H9 (cell line): ENCODE measurements around the gene PRRC1. TPM values are rescaled to one million over a fixed set of nuclear protein-coding genes. Genes with fewer than 3 reads are reported as not detected.

ENCODE experiments used
- DNase-seq: peaks from one replicate; pipeline ENCODE4 v3.0.0-alpha.2; 2017
- H2AFZ ChIP-seq: one replicate; pipeline ENCODE4 v1.6.1; 2013; ENCODE audit warnings: mild to moderate bottlenecking, low read length, control low read depth, moderate library complexity
- H2AK5ac ChIP-seq: 2 replicates; pipeline ENCODE4 v1.6.1; 2013; ENCODE audit warnings: low read length, control low read depth, mixed read lengths; ENCODE audit not compliant: insufficient read length
- H2BK120ac ChIP-seq: one replicate; pipeline ENCODE4 v1.6.1; 2013; ENCODE audit warnings: low read depth, mild to moderate bottlenecking, low read length, control low read depth, inconsistent platforms; ENCODE audit not compliant: poor library complexity, severe bottlenecking
- H2BK12ac ChIP-seq: 2 replicates; pipeline ENCODE4 v1.6.1; 2013; ENCODE audit warnings: low read length, control low read depth, mixed read lengths, low read depth; ENCODE audit not compliant: insufficient read length
- H2BK15ac ChIP-seq: 2 replicates; pipeline ENCODE4 v1.6.1; 2013; ENCODE audit warnings: low read depth, low read length, control low read depth
- H2BK20ac ChIP-seq: one replicate; pipeline ENCODE4 v1.6.1; 2013; ENCODE audit warnings: low read depth, mild to moderate bottlenecking, low read length, control low read depth, inconsistent platforms; ENCODE audit not compliant: poor library complexity, severe bottlenecking
- H2BK5ac ChIP-seq: 2 replicates; pipeline ENCODE4 v1.6.1; 2013; ENCODE audit warnings: low read length, control low read depth, mixed read lengths; ENCODE audit not compliant: insufficient read length
- H3K14ac ChIP-seq: 2 replicates; pipeline ENCODE4 v1.6.1; 2013; ENCODE audit warnings: low read length, control low read depth; ENCODE audit not compliant: insufficient read depth
- H3K18ac ChIP-seq: 2 replicates; pipeline ENCODE4 v1.6.1; 2013; ENCODE audit warnings: low read depth, mild to moderate bottlenecking, mixed read lengths, low read length, control low read depth; ENCODE audit not compliant: insufficient read length
- H3K23ac ChIP-seq: 2 replicates; pipeline ENCODE4 v1.6.1; 2013; ENCODE audit warnings: low read length, control low read depth, mixed read lengths, low read depth; ENCODE audit not compliant: insufficient read length
- H3K23me2 ChIP-seq: 2 replicates; pipeline ENCODE4 v1.6.1; 2013; ENCODE audit warnings: low read depth, mild to moderate bottlenecking, mixed read lengths, low read length, control low read depth; ENCODE audit not compliant: insufficient read length, poor library complexity, severe bottlenecking
- H3K27ac ChIP-seq: 2 replicates; pipeline ENCODE4 v1.5.1; 2013; ENCODE audit warnings: low read length, control low read depth, mixed read lengths, low read depth; ENCODE audit not compliant: insufficient read length
- H3K27me3 ChIP-seq: 2 replicates; pipeline ENCODE4 v1.6.1; 2013; ENCODE audit warnings: low read length, control low read depth, inconsistent platforms; ENCODE audit not compliant: insufficient read depth
- H3K4ac ChIP-seq: 2 replicates; pipeline ENCODE4 v1.6.1; 2013; ENCODE audit warnings: low read depth, mild to moderate bottlenecking, control low read depth, inconsistent platforms, low read length, moderate library complexity
- H3K4me1 ChIP-seq: 2 replicates; pipeline ENCODE4 v1.6.1; 2013; ENCODE audit warnings: low read length, control low read depth, inconsistent platforms; ENCODE audit not compliant: insufficient read depth
- H3K4me2 ChIP-seq: 2 replicates; pipeline ENCODE4 v1.6.1; 2013; ENCODE audit warnings: low read length, control low read depth, mixed read lengths; ENCODE audit not compliant: insufficient read length, insufficient read depth
- H3K56ac ChIP-seq: 2 replicates; pipeline ENCODE4 v1.6.1; 2013; ENCODE audit warnings: low read depth, mild to moderate bottlenecking, mixed read lengths, low read length, control low read depth; ENCODE audit not compliant: insufficient read length
- H3K79me1 ChIP-seq: 2 replicates; pipeline ENCODE4 v1.6.1; 2013; ENCODE audit warnings: low read depth, mild to moderate bottlenecking, moderate library complexity, low read length, control low read depth, inconsistent platforms; ENCODE audit not compliant: insufficient read depth, poor library complexity, severe bottlenecking
- H3K79me2 ChIP-seq: 2 replicates; pipeline ENCODE4 v1.6.1; 2013; ENCODE audit warnings: low read length, control low read depth, inconsistent platforms; ENCODE audit not compliant: insufficient read depth
- H3K9ac ChIP-seq: 2 replicates; pipeline ENCODE4 v1.6.1; 2013; ENCODE audit warnings: low read length, control low read depth, mixed read lengths; ENCODE audit not compliant: insufficient read length; ENCODE audit errors: extremely low read depth
- H3K9me3 ChIP-seq: one replicate; pipeline ENCODE4 v1.6.1; 2013; ENCODE audit warnings: low read depth, low read length, inconsistent platforms; ENCODE audit not compliant: control insufficient read depth
- H3T11ph ChIP-seq: one replicate; pipeline ENCODE4 v1.6.1; 2013; ENCODE audit warnings: mild to moderate bottlenecking, low read length, control low read depth, inconsistent platforms
- H4K20me1 ChIP-seq: one replicate; pipeline ENCODE4 v1.6.1; 2013; ENCODE audit not compliant: control insufficient read depth, insufficient read length, insufficient read depth
- H4K5ac ChIP-seq: 2 replicates; pipeline ENCODE4 v1.6.1; 2013; ENCODE audit warnings: low read depth, mild to moderate bottlenecking, mixed read lengths, low read length, control low read depth; ENCODE audit not compliant: insufficient read length
- H4K8ac ChIP-seq: replicated peaks from 2 replicates; pipeline ENCODE4 v1.6.1; 2013; ENCODE audit warnings: low read length, control low read depth, mixed read lengths, low read depth; ENCODE audit not compliant: insufficient read length
- H4K91ac ChIP-seq: 2 replicates; pipeline ENCODE4 v1.6.1; 2013; ENCODE audit warnings: low read depth, mild to moderate bottlenecking, moderate library complexity, mixed read lengths, low read length, control low read depth; ENCODE audit not compliant: insufficient read length
- H3K27ac Mint-ChIP-seq, 3 experiments: 2 replicates in 2 of 3; 3 replicates in 1 of 3; pipeline ENCODE4 v1.8.0; 2020 to 2021; ENCODE audit warnings: mixed read lengths in 3 of 3, mild to moderate bottlenecking in 1 of 3, moderate library complexity in 1 of 3
- H3K27me3 Mint-ChIP-seq: 2 replicates; pipeline ENCODE4 v1.8.0; 2021; ENCODE audit warnings: low read depth, mild to moderate bottlenecking, moderate library complexity, mixed read lengths
- H3K36me3 Mint-ChIP-seq, 3 experiments: 2 replicates in 2 of 3; 3 replicates in 1 of 3; pipeline ENCODE4 v1.8.0; 2020 to 2021; ENCODE audit warnings: low read depth in 3 of 3, mixed read lengths in 3 of 3; ENCODE audit not compliant: insufficient read depth in 1 of 3
- H3K4me1 Mint-ChIP-seq, 2 experiments: 2 replicates each; pipeline ENCODE4 v1.8.0; 2020; ENCODE audit warnings: mixed read lengths in 2 of 2
- H3K4me3 Mint-ChIP-seq, 2 experiments: 2 replicates in 1 of 2; 3 replicates in 1 of 2; pipeline ENCODE4 v1.8.0; 2020 to 2021; ENCODE audit warnings: mild to moderate bottlenecking in 2 of 2, mixed read lengths in 2 of 2, moderate library complexity in 1 of 2
- H3K9me3 Mint-ChIP-seq, 2 experiments: 2 replicates in 1 of 2; 3 replicates in 1 of 2; pipeline ENCODE4 v1.8.0; 2020; ENCODE audit warnings: mild to moderate bottlenecking in 2 of 2, mixed read lengths in 2 of 2, moderate library complexity in 1 of 2
- CTCF ChIP-seq: fragments of 200-600 bp; sonication (generic); conservative IDR thresholded peaks from 3 replicates; pipeline ENCODE4 v1.8.0; 2021; ENCODE audit warnings: antibody characterized with exemption, mild to moderate bottlenecking
- WGBS: extraction: QIAGEN DNeasy Blood & Tissue Kit; methylation state at CpG from one replicate; pipeline ENCODE4 v1.1.7; 2013; ENCODE audit warnings: missing lambda C conversion rate, low lambda C conversion rate, mixed read lengths; ENCODE audit not compliant: insufficient read length; ENCODE audit errors: extremely low coverage; 5-methylcytosine and 5-hydroxymethylcytosine counted together
- long read RNA-seq: library from polyadenylated mRNA; unstranded; transcript quantifications from one replicate; pipeline ENCODE4 v2.0.0, GENCODE V29; 2020
- total RNA-seq: library from RNA; stranded (reverse); gene quantifications from 2 replicates; pipeline ENCODE4 v1.2.1, GENCODE V29; 2021

PRRC1 gene
- 70.5 and 70.7 TPM in 2 replicates for total RNA-seq
- long read RNA-seq, full-length matches to known transcripts = 49 of 103 reads
- long read RNA-seq, partial matches to known transcripts = 38 of 103 reads
- long read RNA-seq, other reads (novel, unspliced or antisense) = 16 of 103 reads

DNA sequence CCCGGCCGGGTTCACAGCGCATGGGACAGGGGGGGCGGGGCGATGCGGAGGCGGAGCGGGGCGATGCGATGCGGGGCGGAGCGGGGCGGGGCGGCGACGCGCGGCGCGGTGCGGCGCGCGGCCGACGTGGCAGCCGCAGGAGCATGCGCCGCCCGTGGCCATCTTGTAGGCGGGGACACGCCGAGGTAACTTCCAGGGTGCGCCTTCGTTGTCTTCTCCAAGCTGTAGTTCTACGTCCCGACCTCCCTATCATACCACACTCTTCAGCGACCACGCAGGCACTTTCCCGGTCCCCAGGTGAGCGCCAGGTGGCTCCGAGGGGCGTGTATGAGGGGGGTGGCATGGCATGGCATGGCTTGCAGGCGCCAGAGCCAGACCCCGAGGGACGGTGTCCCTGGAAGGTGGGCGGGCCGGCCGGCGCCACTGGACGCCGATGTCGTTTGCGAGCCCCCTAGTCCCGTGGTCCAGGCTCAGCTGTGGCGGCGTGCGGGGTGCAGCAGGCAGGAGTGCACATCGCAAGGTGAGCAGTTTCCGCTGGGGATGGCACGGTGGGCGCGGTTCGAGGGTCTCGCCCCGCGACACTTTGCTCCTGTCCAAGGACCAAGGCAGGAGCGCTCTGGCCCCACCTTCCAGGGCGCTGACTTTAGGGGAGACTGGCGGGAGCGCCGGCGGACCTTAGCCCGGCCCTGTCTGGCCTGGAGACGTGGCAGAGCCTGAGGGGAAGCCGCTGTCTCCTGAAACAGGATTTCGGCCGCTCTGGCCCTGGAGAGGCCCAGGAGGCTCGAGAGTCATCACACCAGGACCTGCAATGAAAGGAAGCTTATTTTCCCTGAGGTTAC, at the start of gene PRRC1:
PRRC1 (plus strand) TSS at position 161 of the 839 bp plus-strand sequence. CDS start 5,840 bp downstream, outside the sequence.
- peaks cover 6% of the 10 kb centered on the region for H3K79me1 ChIP-seq
- peaks cover 4% of the 10 kb centered on the region for H3K23me2 ChIP-seq
- Mint-ChIP-seq H3K27me3 (no peaks in the 10 kb centered on the region), H3K27ac (peak within 1 kb of the TSS; percentile 61 to 93 (median 93); a peak in 5 of 7 replicates), H3K36me3 (peaks cover 25 to 32% (median 27%) of the 10 kb centered on the region in 3 experiments), H3K9me3 (peaks cover 5 to 7% of the 10 kb centered on the region in 2 experiments), H3K4me1 (peaks cover 24 to 27% of the 10 kb centered on the region in 2 experiments), H3K4me3 (peak within 1 kb of the TSS; percentile 91)
- H2BK20ac ChIP-seq = no peak within 1 kb of the TSS
- H2BK120ac ChIP-seq = no peak within 1 kb of the TSS
- no peak within 1 kb of the TSS for H2AFZ ChIP-seq
- H3K79me2 ChIP-seq = peaks cover 26% of the 10 kb centered on the region; the same call in 1 of the 2 replicates
- no peak within 1 kb of the TSS for H4K8ac ChIP-seq
- H4K91ac ChIP-seq = no peak within 1 kb of the TSS
- no peak within 1 kb of the TSS for H3K27ac ChIP-seq
- no peak within 1 kb of the TSS for H2BK15ac ChIP-seq
- no peak within 1 kb of the TSS for H2BK12ac ChIP-seq
- no peak within 1 kb of the TSS for H4K5ac ChIP-seq
- no CpG with 5 or more reads among the region's 80 CpGs for WGBS
- TF ChIP-seq CTCF = no peak
- H3T11ph ChIP-seq = no peak within 1 kb of the TSS
- H3K18ac ChIP-seq = peak within 1 kb of the TSS; percentile 49
- H4K20me1 ChIP-seq = no peaks in the 10 kb centered on the region
- H3K23ac ChIP-seq = no peak within 1 kb of the TSS
- peak within 1 kb of the TSS; percentile 77 for H3K9ac ChIP-seq
- no peak within 1 kb of the TSS for H3K4ac ChIP-seq
- no peak within 1 kb of the TSS for H2AK5ac ChIP-seq
- H2BK5ac ChIP-seq = no peak within 1 kb of the TSS
- H3K14ac ChIP-seq = peak within 1 kb of the TSS; percentile 89
- H3K56ac ChIP-seq = no peak within 1 kb of the TSS
- no peaks in the 10 kb centered on the region; the same call in 1 of the 2 replicates for H3K4me1 ChIP-seq
- H3K9me3 ChIP-seq = no peaks in the 10 kb centered on the region
- no peaks in the 10 kb centered on the region for H3K27me3 ChIP-seq
- peak within 1 kb of the TSS; percentile 80 for H3K4me2 ChIP-seq
- DNase-seq = peak; percentile 87
